ENCODE results near the gene TXNL4B. TPM values are rescaled to one million over a fixed set of nuclear protein-coding genes. Genes with fewer than 3 reads are reported as not detected.

Gene TXNL4B
- polyA plus RNA-seq, 2 donors: 4.5 to 6.0 TPM

DNA sequence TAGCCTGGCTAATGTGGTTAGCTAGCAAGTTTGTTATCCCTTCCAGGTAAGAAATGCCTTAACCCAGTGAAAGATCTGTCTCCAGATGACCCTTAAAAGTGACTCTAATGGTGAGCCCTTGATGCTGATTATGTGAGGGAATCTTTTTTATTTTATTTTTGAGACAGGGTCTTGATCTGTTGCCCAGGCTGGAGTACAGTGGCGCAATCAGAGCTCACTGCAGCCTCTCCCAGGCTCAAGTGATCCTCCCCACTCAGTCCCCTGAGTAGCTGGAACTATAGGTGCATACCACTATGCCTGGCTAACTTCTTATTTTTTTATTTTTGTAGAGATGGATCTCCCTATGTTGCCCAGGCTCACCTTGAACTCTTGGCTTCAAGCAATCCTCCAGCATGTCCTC lies 49.9 kb downstream of the TXNL4B start:
- WGBS, 2 donors: 93 to 100% methylated on average over 1 of the region's 1 CpG

GRCh38 chr16:72043058-72043457 lies 50.4 kb downstream of the TXNL4B start:
- Histone ChIP-seq H3K4me3 (ENCODE audit: low read depth in 1 of 2, low read length in 2 of 2) (no peak overlapping the region), H3K4me1 (ENCODE audit: control insufficient read depth in 2 of 2, insufficient read depth in 2 of 2, low read length in 1 of 2) (no peaks in the 10 kb centered on the region), H3K36me3 (ENCODE audit: control insufficient read depth in 2 of 2, insufficient read depth in 2 of 2, low read length in 1 of 2) (peaks cover 2 to 8% of the 10 kb centered on the region in 2 donors), H3K27ac (ENCODE audit: low read depth in 2 of 2, low read length in 1 of 2) (no peak overlapping the region), H3K27me3 (ENCODE audit: control insufficient read depth in 1 of 2, insufficient read depth in 2 of 2, low read length in 2 of 2) (no peaks in the 10 kb centered on the region), H3K9me3 (ENCODE audit: control insufficient read depth in 2 of 2, insufficient read depth in 1 of 2, low read depth in 1 of 2, low read length in 1 of 2) (no peaks in the 10 kb centered on the region)
- WGBS, 2 donors: 53 to 61% methylated on average over 3 of the region's 3 CpGs

More for the DNA sequence above, 49.9 kb downstream of the TXNL4B start:
- Histone ChIP-seq H3K4me3 (ENCODE audit: low read depth in 1 of 2, low read length in 2 of 2) (no peak overlapping the region), H3K4me1 (ENCODE audit: control insufficient read depth in 2 of 2, insufficient read depth in 2 of 2, low read length in 1 of 2) (no peaks in the 10 kb centered on the region), H3K27ac (ENCODE audit: low read depth in 2 of 2, low read length in 1 of 2) (no peak overlapping the region), H3K9me3 (ENCODE audit: control insufficient read depth in 2 of 2, insufficient read depth in 1 of 2, low read depth in 1 of 2, low read length in 1 of 2) (no peaks in the 10 kb centered on the region), H3K27me3 (ENCODE audit: control insufficient read depth in 1 of 2, insufficient read depth in 2 of 2, low read length in 2 of 2) (no peaks in the 10 kb centered on the region), H3K36me3 (ENCODE audit: control insufficient read depth in 2 of 2, insufficient read depth in 2 of 2, low read length in 1 of 2) (peaks cover 2 to 8% of the 10 kb centered on the region in 2 donors)

- 47 to 69% methylated on average over 2 of the region's 2 CpGs for WGBS, 2 donors
- Histone ChIP-seq H3K9me3 (ENCODE audit: control insufficient read depth in 2 of 2, insufficient read depth in 1 of 2, low read depth in 1 of 2, low read length in 1 of 2) (no peaks in the 10 kb centered on the region), H3K36me3 (ENCODE audit: control insufficient read depth in 2 of 2, insufficient read depth in 2 of 2, low read length in 1 of 2) (peaks cover 2 to 8% of the 10 kb centered on the region in 2 donors), H3K27me3 (ENCODE audit: control insufficient read depth in 1 of 2, insufficient read depth in 2 of 2, low read length in 2 of 2) (no peaks in the 10 kb centered on the region), H3K4me1 (ENCODE audit: control insufficient read depth in 2 of 2, insufficient read depth in 2 of 2, low read length in 1 of 2) (no peaks in the 10 kb centered on the region), H3K4me3 (ENCODE audit: low read depth in 1 of 2, low read length in 2 of 2) (no peak overlapping the region), H3K27ac (ENCODE audit: low read depth in 2 of 2, low read length in 1 of 2) (no peak overlapping the region)
Measured at GRCh38 chr16:72042157-72042660, 51.2 kb downstream of the TXNL4B start.

GRCh38 chr16:72036098-72036497 lies 57.3 kb downstream of the TXNL4B start:
- Histone ChIP-seq H3K36me3 (ENCODE audit: control insufficient read depth in 2 of 2, insufficient read depth in 2 of 2, low read length in 1 of 2) (peaks cover 2 to 4% of the 10 kb centered on the region in 2 donors), H3K9me3 (ENCODE audit: control insufficient read depth in 2 of 2, insufficient read depth in 1 of 2, low read depth in 1 of 2, low read length in 1 of 2) (no peaks in the 10 kb centered on the region), H3K4me3 (ENCODE audit: low read depth in 1 of 2, low read length in 2 of 2) (no peak overlapping the region), H3K27ac (ENCODE audit: low read depth in 2 of 2, low read length in 1 of 2) (no peak overlapping the region), H3K4me1 (ENCODE audit: control insufficient read depth in 2 of 2, insufficient read depth in 2 of 2, low read length in 1 of 2) (no peaks in the 10 kb centered on the region), H3K27me3 (ENCODE audit: control insufficient read depth in 1 of 2, insufficient read depth in 2 of 2, low read length in 2 of 2) (no peaks in the 10 kb centered on the region)
- 87 to 88% methylated on average over 5 of the region's 5 CpGs for WGBS, 2 donors

Other genes with a start within 250 kb of the TXNL4B start
- gene ATXN1L, start 247.6 kb downstream of the TXNL4B start, polyA plus RNA-seq: 1 to 10 TPM; 4.7 to 6.4 TPM
- 1 to 10 TPM; 3.5 to 4.0 TPM for gene ZNF821, start 209.4 kb downstream of the TXNL4B start, polyA plus RNA-seq
- gene IST1, start 198.1 kb downstream of the TXNL4B start, polyA plus RNA-seq: 100 to 1,000 TPM in 1 of 2 donors, 10 to 100 TPM in 1; 78.8 to 101 TPM
- under 1 TPM in 1 of 2 donors, not detected in 1; 0.01 TPM for gene PKD1L3, start 93.2 kb downstream of the TXNL4B start, polyA plus RNA-seq
- 1 to 10 TPM; 3.1 to 5.6 TPM for gene DHODH, start 84.9 kb downstream of the TXNL4B start, polyA plus RNA-seq
- gene HP, start 39.1 kb downstream of the TXNL4B start, polyA plus RNA-seq: under 1 TPM; 0.27 to 0.29 TPM
- under 1 TPM; 0.14 to 0.16 TPM for gene HPR, start 30.4 kb downstream of the TXNL4B start, polyA plus RNA-seq
- gene DHX38, start 227 bp upstream of the TXNL4B start, polyA plus RNA-seq: 10 to 100 TPM; 33.7 to 39.6 TPM
- under 1 TPM; 0.46 to 0.88 TPM for gene PMFBP1, start 78.5 kb upstream of the TXNL4B start, polyA plus RNA-seq

Measured in esophagus (tissue), 2 donors.